Measurements from ENCODE around the gene LAMA5. TPM values are rescaled to one million over a fixed set of nuclear protein-coding genes. Genes with fewer than 3 reads are reported as not detected.

Gene LAMA5
- total RNA-seq, 1 donor from 2014 or later: 70.9 TPM

DNA sequence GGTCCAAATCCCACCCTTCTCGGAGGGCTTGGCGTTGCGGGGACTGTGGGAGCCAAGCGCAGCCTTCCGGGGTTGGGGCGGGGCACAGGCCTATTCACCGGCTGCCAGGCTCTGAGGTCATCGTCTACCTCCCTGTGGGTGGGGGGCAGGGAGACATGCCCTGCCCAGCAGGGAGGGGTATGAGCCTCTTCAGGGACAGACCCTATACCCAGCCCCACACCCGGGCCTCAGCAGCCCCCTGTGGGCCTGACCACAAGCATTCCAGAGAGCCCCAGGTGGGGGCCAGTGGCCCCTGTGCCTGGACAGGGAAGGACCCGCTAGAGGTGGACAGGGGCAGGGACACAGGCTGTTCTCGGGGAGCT lies 11.6 kb downstream of the LAMA5 start:
- no peaks in the 10 kb centered on the region for H3K9me3 ChIP-seq (replicated peaks)
- peaks cover 87% of the 10 kb centered on the region for H3K4me1 ChIP-seq
- DNase-seq: peak; percentile 69
- intact Hi-C loops (cut with micrococcal nuclease): no loop called here
- TF ChIP-seq, protein P1, sequence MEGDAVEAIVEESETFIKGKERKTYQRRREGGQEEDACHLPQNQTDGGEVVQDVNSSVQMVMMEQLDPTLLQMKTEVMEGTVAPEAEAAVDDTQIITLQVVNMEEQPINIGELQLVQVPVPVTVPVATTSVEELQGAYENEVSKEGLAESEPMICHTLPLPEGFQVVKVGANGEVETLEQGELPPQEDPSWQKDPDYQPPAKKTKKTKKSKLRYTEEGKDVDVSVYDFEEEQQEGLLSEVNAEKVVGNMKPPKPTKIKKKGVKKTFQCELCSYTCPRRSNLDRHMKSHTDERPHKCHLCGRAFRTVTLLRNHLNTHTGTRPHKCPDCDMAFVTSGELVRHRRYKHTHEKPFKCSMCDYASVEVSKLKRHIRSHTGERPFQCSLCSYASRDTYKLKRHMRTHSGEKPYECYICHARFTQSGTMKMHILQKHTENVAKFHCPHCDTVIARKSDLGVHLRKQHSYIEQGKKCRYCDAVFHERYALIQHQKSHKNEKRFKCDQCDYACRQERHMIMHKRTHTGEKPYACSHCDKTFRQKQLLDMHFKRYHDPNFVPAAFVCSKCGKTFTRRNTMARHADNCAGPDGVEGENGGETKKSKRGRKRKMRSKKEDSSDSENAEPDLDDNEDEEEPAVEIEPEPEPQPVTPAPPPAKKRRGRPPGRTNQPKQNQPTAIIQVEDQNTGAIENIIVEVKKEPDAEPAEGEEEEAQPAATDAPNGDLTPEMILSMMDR (IDR thresholded peaks at IDR 0.05; ENCODE audit: borderline replicate concordance): no peak
- peak overlapping the region; percentile 53 for H3K4me3 ChIP-seq
- no peaks in the 10 kb centered on the region for H3K27me3 ChIP-seq (ENCODE audit: low read depth)
- peaks cover 19% of the 10 kb centered on the region for H3K36me3 ChIP-seq
- H3K27ac ChIP-seq (replicated peaks): peak overlapping the region; percentile 98

DNA sequence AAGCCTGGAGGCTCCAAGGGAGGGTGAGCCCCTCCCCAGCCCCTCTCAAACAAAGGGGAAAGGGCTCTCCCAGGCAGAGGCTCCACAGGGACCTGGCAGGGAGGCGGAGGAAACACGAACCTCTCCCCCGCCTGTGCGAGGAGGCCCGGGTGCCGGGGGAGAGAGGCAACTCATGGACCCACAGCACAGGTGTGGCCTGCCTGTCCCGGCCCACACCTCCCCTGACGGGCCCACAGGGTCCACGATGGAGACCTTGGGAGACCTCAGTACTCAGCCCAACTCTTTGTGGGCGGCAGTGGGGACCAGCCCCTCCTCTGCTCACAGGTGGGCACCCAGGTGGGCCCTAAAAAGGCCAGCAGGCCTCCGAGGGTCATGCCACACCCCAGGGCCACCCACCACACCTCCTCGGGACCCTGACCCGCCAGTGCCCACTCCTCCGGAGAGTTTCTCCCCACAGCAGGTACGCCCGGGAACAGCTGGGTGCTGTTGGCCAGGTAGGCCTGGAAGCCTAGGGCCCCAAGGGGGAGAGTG lies 12.2 kb downstream of the LAMA5 start:
- H3K27ac ChIP-seq (replicated peaks): peak overlapping the region; percentile 98
- peaks cover 84% of the 10 kb centered on the region for H3K4me1 ChIP-seq
- peaks cover 23% of the 10 kb centered on the region for H3K36me3 ChIP-seq
- intact Hi-C loops (cut with micrococcal nuclease): no loop called here
- TF ChIP-seq, protein P1 (IDR thresholded peaks at IDR 0.05; ENCODE audit: borderline replicate concordance): no peak
- H3K9me3 ChIP-seq (replicated peaks): no peaks in the 10 kb centered on the region
- DNase-seq: no peak
- peak overlapping the region; percentile 53 for H3K4me3 ChIP-seq
- H3K27me3 ChIP-seq (ENCODE audit: low read depth): no peaks in the 10 kb centered on the region

DNA sequence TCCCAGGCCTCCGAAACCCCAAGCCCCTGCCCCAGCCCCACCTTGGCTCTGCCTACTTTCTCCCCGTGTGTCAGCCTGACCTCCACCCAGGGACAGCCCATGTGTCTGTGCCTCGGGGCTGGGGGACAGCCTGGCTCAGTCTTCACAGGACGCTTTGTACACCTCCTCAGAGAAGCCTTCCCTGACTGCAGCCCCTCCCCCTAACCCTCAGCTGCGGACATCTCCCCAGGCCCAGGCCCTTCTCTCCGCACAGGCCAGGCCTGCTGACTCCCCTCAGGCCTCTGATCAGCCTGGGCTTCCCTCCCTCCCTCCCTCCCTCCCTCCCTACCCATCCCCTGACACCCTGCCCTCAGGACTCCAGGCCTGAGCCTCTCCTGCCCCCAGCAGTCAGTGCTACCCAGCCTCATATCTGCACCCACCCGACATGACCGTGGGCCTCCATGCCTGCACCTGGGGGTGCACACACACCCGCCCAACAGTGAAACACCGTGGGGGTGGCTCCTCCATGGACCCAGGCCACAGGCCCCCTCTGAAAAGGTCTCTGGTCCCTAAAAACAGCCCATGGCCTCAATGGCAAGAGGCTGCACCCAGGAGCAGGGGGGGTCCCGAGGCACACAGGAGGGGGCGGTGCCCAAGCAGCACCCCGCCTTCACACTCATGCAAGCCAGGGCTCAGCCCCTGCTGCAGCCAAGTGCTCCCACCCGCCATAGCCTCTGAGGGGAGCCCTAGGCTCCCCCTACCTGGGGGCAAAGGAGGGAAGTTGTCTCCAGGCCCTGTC lies 12.9 kb downstream of the LAMA5 start:
- DNase-seq: no peak
- TF ChIP-seq, protein P1 (IDR thresholded peaks at IDR 0.05; ENCODE audit: borderline replicate concordance): no peak
- intact Hi-C loops (cut with micrococcal nuclease): no loop called here
- peak overlapping the region; percentile 98 for H3K27ac ChIP-seq (replicated peaks)
- H3K9me3 ChIP-seq (replicated peaks): peaks cover 1% of the 10 kb centered on the region
- peaks cover 78% of the 10 kb centered on the region for H3K4me1 ChIP-seq
- H3K27me3 ChIP-seq (ENCODE audit: low read depth): no peaks in the 10 kb centered on the region
- peak overlapping the region; percentile 53 for H3K4me3 ChIP-seq
- peaks cover 23% of the 10 kb centered on the region for H3K36me3 ChIP-seq

DNA sequence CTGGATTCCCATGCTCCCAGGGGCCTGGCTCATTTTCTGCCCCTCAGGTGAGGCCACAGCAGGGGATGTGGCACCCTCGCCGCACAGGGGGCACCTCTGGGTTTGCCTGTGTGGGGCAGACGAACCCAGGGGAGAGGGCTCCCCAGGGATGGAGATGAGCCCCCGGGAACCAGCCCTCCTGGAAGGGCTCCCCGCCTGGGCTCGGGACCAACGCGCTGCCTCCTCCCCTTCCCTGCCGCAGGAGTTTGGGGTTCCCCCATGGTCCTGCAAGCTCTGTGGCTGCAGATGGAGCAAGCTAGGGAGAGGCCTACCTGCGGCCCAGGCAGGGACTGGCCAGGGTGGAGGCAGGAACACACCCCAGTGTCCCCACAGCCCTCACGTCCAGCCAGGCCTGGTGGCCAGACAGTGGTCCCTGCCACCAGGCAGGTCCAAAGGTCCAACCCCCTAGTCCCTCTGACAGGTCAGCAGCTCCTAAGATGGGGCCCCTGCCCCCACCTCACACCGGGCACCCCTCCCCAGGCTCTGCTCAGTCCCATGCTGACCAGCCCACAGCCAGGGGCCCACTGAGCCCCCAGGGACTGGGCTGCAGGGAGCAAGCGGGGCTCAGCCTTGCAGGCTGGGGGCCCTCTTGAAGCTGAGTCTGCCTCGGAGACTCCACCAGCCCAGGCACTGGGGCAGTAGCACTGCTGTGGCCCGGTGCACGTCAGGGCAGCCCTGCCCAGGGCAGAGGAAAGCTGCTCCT lies 13.7 kb downstream of the LAMA5 start:
- H3K27ac ChIP-seq (replicated peaks): peak overlapping the region; percentile 98
- DNase-seq: no peak
- H3K27me3 ChIP-seq (ENCODE audit: low read depth): no peaks in the 10 kb centered on the region
- H3K4me3 ChIP-seq: peak overlapping the region; percentile 6
- H3K4me1 ChIP-seq: peaks cover 70% of the 10 kb centered on the region
- peaks cover 25% of the 10 kb centered on the region for H3K36me3 ChIP-seq
- peaks cover 8% of the 10 kb centered on the region for H3K9me3 ChIP-seq (replicated peaks)
- TF ChIP-seq, protein P1 (IDR thresholded peaks at IDR 0.05; ENCODE audit: borderline replicate concordance): no peak
- intact Hi-C loops (cut with micrococcal nuclease): no loop called here

DNA sequence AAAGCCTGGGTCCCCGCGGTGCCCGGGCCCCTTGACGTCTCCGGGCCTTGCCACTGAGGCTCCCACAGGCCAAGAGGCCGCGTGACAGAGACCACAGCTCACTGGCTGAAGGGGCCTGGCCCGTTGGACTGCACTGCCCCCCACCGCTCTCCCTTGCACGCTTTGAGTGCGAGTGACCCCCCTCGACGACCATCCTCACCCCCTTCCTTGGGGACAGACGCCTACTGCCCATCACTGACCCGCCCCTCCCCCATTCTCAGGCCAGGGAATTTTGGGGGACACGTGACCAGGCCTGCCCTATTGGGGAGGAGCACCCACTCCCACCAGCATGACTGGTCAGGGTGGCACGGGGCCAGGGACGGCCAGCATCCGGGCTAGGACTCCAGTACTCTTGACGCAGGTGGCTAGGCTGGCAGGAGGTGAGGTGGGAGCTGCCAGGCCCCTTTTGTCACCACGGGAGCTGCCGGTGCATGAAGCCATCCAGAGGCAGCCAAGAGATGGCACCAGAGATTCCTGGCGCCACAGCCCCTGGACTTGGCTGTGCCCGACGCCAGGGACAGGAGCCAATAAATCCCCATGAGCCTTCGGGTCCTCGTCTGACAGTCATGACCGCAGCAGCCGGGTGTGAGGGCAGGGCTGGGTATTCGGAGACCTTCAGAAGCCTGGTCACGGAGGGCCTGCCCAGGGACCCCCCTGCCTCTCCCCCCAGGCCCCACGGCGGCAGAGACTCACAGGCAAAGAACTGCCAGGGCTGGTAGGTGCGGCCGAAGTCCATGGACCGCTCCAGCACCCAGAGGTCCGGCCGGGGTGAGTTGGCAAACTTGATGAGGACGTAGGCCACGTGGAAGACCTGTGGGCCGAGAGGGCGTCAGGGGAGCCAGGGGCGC lies 14.5 kb downstream of the LAMA5 start:
- Histone ChIP-seq H3K4me3 (peak overlapping the region; percentile 6), H3K36me3 (peaks cover 33% of the 10 kb centered on the region)

More for the DNA sequence above, 14.5 kb downstream of the LAMA5 start:
- peaks cover 62% of the 10 kb centered on the region for H3K4me1 ChIP-seq
- no peaks in the 10 kb centered on the region for H3K27me3 ChIP-seq (ENCODE audit: low read depth)
- peak; percentile 88 for DNase-seq
- H3K9me3 ChIP-seq (replicated peaks): peaks cover 8% of the 10 kb centered on the region
- H3K27ac ChIP-seq (replicated peaks): peak overlapping the region; percentile 98
- TF ChIP-seq, protein P1 (IDR thresholded peaks at IDR 0.05; ENCODE audit: borderline replicate concordance): peak; percentile 28
- intact Hi-C loops (cut with micrococcal nuclease): no loop called here
